K562 (cell line): ENCODE data around the gene MVB12B. TPM values are rescaled to one million over a fixed set of nuclear protein-coding genes. Genes with fewer than 3 reads are reported as not detected.

Source experiments
- ATAC-seq: fragments of 200-7000 bp; cut with Tn5 transposase; 3 replicates; pipeline ENCODE4 v1.9.1; 2020; ENCODE audit warnings: moderate library complexity
- BruUV-seq: library from RNA; stranded (reverse); fragments of 400-500 nt; replicated peaks from 2 replicates; lab custom pipeline; 2021; lab: Mats Ljungman, UMichigan
- CTCF ChIA-PET: fragments of 300-600 bp; formaldehyde crosslinking; extraction: SDS; loops from one replicate; lab custom pipeline; 2021; ENCODE audit warnings: low intra/inter-chr PET ratio; lab: Yijun Ruan, JAX
- POLR2A ChIA-PET: fragments of 300-600, 350-650 bp; sonication (Branson Sonifier 250); formaldehyde crosslinking; extraction: SDS; loops from one replicate; lab custom pipeline; 2021; ENCODE audit warnings: antibody characterized with exemption, inconsistent platforms; lab: Yijun Ruan, JAX
- DNase-seq, 4 experiments: peaks; one replicate each; pipeline versions ENCODE4 v3.0.0 to v3.0.0-alpha.2; 2011 to 2018; ENCODE audit warnings: low spot score in 3 of 4, mixed read lengths in 3 of 4; ENCODE audit errors: extremely low read depth in 1 of 4
- FAIRE-seq: peaks from 2 replicates; lab custom pipeline; 2011; peaks lifted over from hg19 to GRCh38; lab: Jason Lieb, UNC
- H2AFZ ChIP-seq: 2 replicates; pipeline ENCODE4 v1.6.0; 2011; ENCODE audit warnings: low read depth, low read length, control low read depth, inconsistent platforms
- H3K27ac ChIP-seq: fragments of 200-600 bp; 3 replicates; pipeline ENCODE4 v1.8.0; 2011; ENCODE audit warnings: low read depth, mild to moderate bottlenecking, control low read depth, inconsistent platforms, low read length, moderate library complexity, mixed read lengths; ENCODE audit errors: extremely low read depth
- H3K27me3 ChIP-seq, 2 experiments: fragments of 300-600 bp in 1 of 2; 2 replicates in 1 of 2; 3 replicates in 1 of 2; pipeline versions ENCODE4 v1.6.0 to v1.8.0; 2011; ENCODE audit warnings: inconsistent platforms in 2 of 2, low read length in 2 of 2, mild to moderate bottlenecking in 1 of 2, mixed read lengths in 1 of 2, moderate library complexity in 1 of 2; ENCODE audit not compliant: control insufficient read depth in 2 of 2, insufficient read depth in 2 of 2
- H3K36me3 ChIP-seq: fragments of 300-600 bp; 3 replicates; pipeline ENCODE4 v1.8.0; 2011; ENCODE audit warnings: mild to moderate bottlenecking, low read length, inconsistent platforms; ENCODE audit not compliant: control insufficient read depth, insufficient read depth
- H3K4me1 ChIP-seq, 2 experiments: fragments of 200-600 bp in 1 of 2; replicated peaks in 1 of 2; 2 replicates in 1 of 2; 3 replicates in 1 of 2; pipeline versions ENCODE4 v1.5.1 to v1.8.0; 2011; ENCODE audit warnings: inconsistent platforms in 2 of 2, low read length in 2 of 2, mild to moderate bottlenecking in 1 of 2, mixed read lengths in 1 of 2, moderate library complexity in 1 of 2; ENCODE audit not compliant: control insufficient read depth in 2 of 2, insufficient read depth in 2 of 2
- H3K4me2 ChIP-seq: 2 replicates; pipeline ENCODE4 v1.6.1; 2011; ENCODE audit warnings: low read length, control low read depth, inconsistent platforms, mixed read lengths; ENCODE audit not compliant: insufficient read depth
- H3K4me3 ChIP-seq: fragments of 200-600 bp; sonication (generic), shearing (Covaris generic); 2 replicates; pipeline ENCODE4 v1.5.1; 2016; ENCODE audit warnings: control low read depth, inconsistent platforms
- H3K79me2 ChIP-seq: fragments of 200-600 bp; 3 replicates; pipeline ENCODE4 v1.8.0; 2011; ENCODE audit warnings: low read length, inconsistent platforms; ENCODE audit not compliant: control insufficient read depth, insufficient read depth
- H3K9ac ChIP-seq, 2 experiments: 2 replicates each; pipeline versions ENCODE4 v1.6.0 to v1.6.1; 2011; ENCODE audit warnings: low read depth in 2 of 2, low read length in 2 of 2, control low read depth in 1 of 2, inconsistent platforms in 1 of 2, mild to moderate bottlenecking in 1 of 2, mixed read lengths in 1 of 2; ENCODE audit not compliant: insufficient read depth in 1 of 2
- H3K9me1 ChIP-seq: one replicate; pipeline ENCODE4 v1.6.0; 2011; ENCODE audit warnings: inconsistent platforms, mild to moderate bottlenecking, low read length, moderate library complexity; ENCODE audit not compliant: control insufficient read depth, insufficient read depth
- H3K9me3 ChIP-seq: replicated peaks from 2 replicates; pipeline ENCODE4 v1.5.1; 2011; ENCODE audit warnings: low read depth, low read length, inconsistent platforms; ENCODE audit not compliant: control insufficient read depth, insufficient read depth
- H4K20me1 ChIP-seq: replicated peaks from 2 replicates; pipeline ENCODE4 v1.6.1; 2011; ENCODE audit warnings: low read length, inconsistent platforms, mixed read lengths; ENCODE audit not compliant: control insufficient read depth, insufficient read depth
- BRCA1 ChIP-seq, 2 experiments: fragments of 450-650 bp in 1 of 2; sonication (generic) in 1 of 2; formaldehyde crosslinking in 1 of 2; IDR thresholded peaks; 2 replicates each; pipeline versions ENCODE4 v1.5.0 to v1.6.1; 2017 to 2020; ENCODE audit warnings: mild to moderate bottlenecking in 1 of 2, missing genetic modification reagents in 1 of 2
- SMAD3 ChIP-seq: fragments of 450-650 bp; formaldehyde crosslinking; conservative IDR thresholded peaks from 2 replicates; pipeline ENCODE4 v1.4.0; 2020; ENCODE audit warnings: mild to moderate bottlenecking
- WGBS: fragments of 100-300 bp; shearing (Covaris generic); methylation state at CpG from one replicate; pipeline ENCODE4 v1.1.6; 2016; ENCODE audit warnings: low coverage, mixed read lengths; ENCODE audit not compliant: insufficient coverage; ENCODE audit errors: missing lambda C conversion rate; 5-methylcytosine and 5-hydroxymethylcytosine counted together
- in situ Hi-C: fragments of 300-500 bp; cut with MboI; formaldehyde crosslinking; loops from 4 replicates; pipeline ENCODE4 v1.15.0; 2018; ENCODE audit warnings: inconsistent platforms, mixed read lengths
- intact Hi-C: fragments of 100-400 bp; cut with micrococcal nuclease; formaldehyde crosslinking; loops from 2 replicates; pipeline ENCODE4 v1.14.2; 2022
- polyA plus RNA-seq, 8 experiments: library from polyadenylated mRNA; depleted of rRNA in 4 of 8; stranded (reverse) in 5 of 8; unstranded in 3 of 8; fragments of >200 nt; fragmentation: Nextera tagmentation in 2 of 8; fragmentation: Illumina TruSeq in 1 of 8; extraction: Ambion mirVana in 2 of 8; extraction: Trizol in 1 of 8; gene quantifications; 2 replicates each; pipeline versions ENCODE4 v1.2.1 to v1.2.3, GENCODE V29; 2011 to 2014; ENCODE audit warnings: inconsistent platforms in 1 of 8, missing spikeins in 1 of 8
- total RNA-seq, 7 experiments: library from RNA; depleted of rRNA in 6 of 7; stranded (reverse); fragments of >200 nt in 6 of 7; fragmentation: Illumina TruSeq in 2 of 7; extraction: Trizol in 2 of 7; gene quantifications; 2 replicates each; pipeline versions ENCODE4 v1.2.1 to v1.2.3, GENCODE V29; 2011 to 2021; ENCODE audit warnings: low replicate concordance in 1 of 7
- TF ChIP-seq, protein P1 (sequence below): sonication (generic); formaldehyde crosslinking; IDR thresholded peaks from 2 replicates; pipeline ENCODE4 v1.8.1; 2023; ENCODE audit warnings: mild to moderate bottlenecking, missing genetic modification reagents
- TF ChIP-seq, protein P2 (sequence below), 2 experiments: IDR thresholded peaks in 1 of 2; conservative IDR thresholded peaks in 1 of 2; 2 replicates each; pipeline ENCODE4 v1.6.1; 2016; ENCODE audit warnings: low read depth in 2 of 2, mild to moderate bottlenecking in 1 of 2, missing compliant biosample characterization in 1 of 2, missing genetic modification characterization in 1 of 2, moderate library complexity in 1 of 2
- TF ChIP-seq, protein P3 (sequence below): fragments of 200-800 bp; sonication (Bioruptor generic); IDR thresholded peaks from 2 replicates; pipeline ENCODE4 v1.6.1; 2017; ENCODE audit warnings: missing genetic modification characterization, missing compliant biosample characterization

Gene MVB12B
- total and polyA plus RNA-seq, 9 of the 15 experiments (the other 6 are each of a cell fraction or from before 2014, with no cell fraction given): not detected

DNA sequence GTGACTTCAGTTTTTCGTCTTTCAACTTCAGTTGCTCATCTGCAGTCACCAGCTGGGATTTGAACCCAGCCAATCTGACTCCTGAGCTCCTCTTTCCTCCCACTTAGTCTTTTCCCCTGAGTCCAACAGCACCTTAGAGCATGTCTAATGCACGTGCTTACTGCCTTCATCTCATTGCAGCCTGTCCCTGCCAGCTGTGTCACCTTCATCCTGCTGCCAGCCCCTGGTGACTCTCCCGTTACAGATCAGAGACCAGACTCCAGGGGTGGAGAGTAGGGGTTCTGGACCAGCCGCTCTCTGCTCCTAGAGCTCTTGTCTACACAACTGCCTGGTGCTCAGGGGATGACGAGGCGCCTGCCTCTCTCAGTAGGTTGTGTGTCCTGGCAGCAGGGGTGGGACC, 154.2 kb downstream of the MVB12B start:
- H3K27me3 ChIP-seq: peaks cover 22 to 70% of the 10 kb centered on the region in 2 experiments; a peak in 4 of 5 replicates
- DNase-seq: no peak
- H3K36me3 ChIP-seq: no peaks in the 10 kb centered on the region
- no peak for FAIRE-seq
- peaks cover 0 to 8% of the 10 kb centered on the region in 2 experiments; a peak in 2 of 5 replicates for H3K4me1 ChIP-seq
- POLR2A ChIA-PET: no interaction called here
- in situ Hi-C loops (loop anchor here (5.0 to 25.0 kb wide), 2 partner anchors 1074 to 1219 kb away; partner anchors contain the start of gene GAPVD1), intact Hi-C loops (no loop called here)
- no peaks in the 10 kb centered on the region for H3K9me3 ChIP-seq
- H3K4me3 ChIP-seq: no peak overlapping the region
- no peaks in the 10 kb centered on the region for H3K9me1 ChIP-seq
- H3K4me2 ChIP-seq: no peak overlapping the region
- no TSS peak for BruUV-seq
- no peak for ATAC-seq
- 0% methylated on average over 5 of the region's 6 CpGs for WGBS
- no peaks in the 10 kb centered on the region; the same call in 1 of the 2 replicates for H4K20me1 ChIP-seq
- H3K79me2 ChIP-seq: no peaks in the 10 kb centered on the region
- H2AFZ ChIP-seq: no peak overlapping the region
- H3K9ac ChIP-seq: no peak overlapping the region
- CTCF ChIA-PET: no interaction called here
- TF ChIP-seq, protein P1, sequence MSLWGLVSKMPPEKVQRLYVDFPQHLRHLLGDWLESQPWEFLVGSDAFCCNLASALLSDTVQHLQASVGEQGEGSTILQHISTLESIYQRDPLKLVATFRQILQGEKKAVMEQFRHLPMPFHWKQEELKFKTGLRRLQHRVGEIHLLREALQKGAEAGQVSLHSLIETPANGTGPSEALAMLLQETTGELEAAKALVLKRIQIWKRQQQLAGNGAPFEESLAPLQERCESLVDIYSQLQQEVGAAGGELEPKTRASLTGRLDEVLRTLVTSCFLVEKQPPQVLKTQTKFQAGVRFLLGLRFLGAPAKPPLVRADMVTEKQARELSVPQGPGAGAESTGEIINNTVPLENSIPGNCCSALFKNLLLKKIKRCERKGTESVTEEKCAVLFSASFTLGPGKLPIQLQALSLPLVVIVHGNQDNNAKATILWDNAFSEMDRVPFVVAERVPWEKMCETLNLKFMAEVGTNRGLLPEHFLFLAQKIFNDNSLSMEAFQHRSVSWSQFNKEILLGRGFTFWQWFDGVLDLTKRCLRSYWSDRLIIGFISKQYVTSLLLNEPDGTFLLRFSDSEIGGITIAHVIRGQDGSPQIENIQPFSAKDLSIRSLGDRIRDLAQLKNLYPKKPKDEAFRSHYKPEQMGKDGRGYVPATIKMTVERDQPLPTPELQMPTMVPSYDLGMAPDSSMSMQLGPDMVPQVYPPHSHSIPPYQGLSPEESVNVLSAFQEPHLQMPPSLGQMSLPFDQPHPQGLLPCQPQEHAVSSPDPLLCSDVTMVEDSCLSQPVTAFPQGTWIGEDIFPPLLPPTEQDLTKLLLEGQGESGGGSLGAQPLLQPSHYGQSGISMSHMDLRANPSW (CRISPR knock-in tag): no peak
- TF ChIP-seq, protein P2, sequence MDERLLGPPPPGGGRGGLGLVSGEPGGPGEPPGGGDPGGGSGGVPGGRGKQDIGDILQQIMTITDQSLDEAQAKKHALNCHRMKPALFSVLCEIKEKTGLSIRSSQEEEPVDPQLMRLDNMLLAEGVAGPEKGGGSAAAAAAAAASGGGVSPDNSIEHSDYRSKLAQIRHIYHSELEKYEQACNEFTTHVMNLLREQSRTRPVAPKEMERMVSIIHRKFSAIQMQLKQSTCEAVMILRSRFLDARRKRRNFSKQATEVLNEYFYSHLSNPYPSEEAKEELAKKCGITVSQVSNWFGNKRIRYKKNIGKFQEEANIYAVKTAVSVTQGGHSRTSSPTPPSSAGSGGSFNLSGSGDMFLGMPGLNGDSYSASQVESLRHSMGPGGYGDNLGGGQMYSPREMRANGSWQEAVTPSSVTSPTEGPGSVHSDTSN (CRISPR knock-in tag; IDR thresholded peaks at IDR 0.05; ENCODE audit: low read depth): no peak
- TF ChIP-seq, protein P2 (tag; conservative IDR thresholded peaks at IDR 0.05; ENCODE audit: low read depth): no peak
- TF ChIP-seq, protein P3, sequence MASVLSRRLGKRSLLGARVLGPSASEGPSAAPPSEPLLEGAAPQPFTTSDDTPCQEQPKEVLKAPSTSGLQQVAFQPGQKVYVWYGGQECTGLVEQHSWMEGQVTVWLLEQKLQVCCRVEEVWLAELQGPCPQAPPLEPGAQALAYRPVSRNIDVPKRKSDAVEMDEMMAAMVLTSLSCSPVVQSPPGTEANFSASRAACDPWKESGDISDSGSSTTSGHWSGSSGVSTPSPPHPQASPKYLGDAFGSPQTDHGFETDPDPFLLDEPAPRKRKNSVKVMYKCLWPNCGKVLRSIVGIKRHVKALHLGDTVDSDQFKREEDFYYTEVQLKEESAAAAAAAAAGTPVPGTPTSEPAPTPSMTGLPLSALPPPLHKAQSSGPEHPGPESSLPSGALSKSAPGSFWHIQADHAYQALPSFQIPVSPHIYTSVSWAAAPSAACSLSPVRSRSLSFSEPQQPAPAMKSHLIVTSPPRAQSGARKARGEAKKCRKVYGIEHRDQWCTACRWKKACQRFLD (CRISPR knock-in tag): no peak
- TF ChIP-seq SMAD3 (CRISPR knock-in tag) (no peak), BRCA1 (IDR thresholded peaks at IDR 0.05) (no peak), BRCA1 (CRISPR knock-in tag; IDR thresholded peaks at IDR 0.05) (no peak)
- TF ChIP-seq, all 486 proteins: peak for 0
- no peak overlapping the region for H3K27ac ChIP-seq
